Measurements from ENCODE around the gene KCNK5. TPM values are rescaled to one million over a fixed set of nuclear protein-coding genes. Genes with fewer than 3 reads are reported as not detected.

KCNK5 gene
- total RNA-seq, 1 donor from 2014 or later, result 2.6 TPM

DNA sequence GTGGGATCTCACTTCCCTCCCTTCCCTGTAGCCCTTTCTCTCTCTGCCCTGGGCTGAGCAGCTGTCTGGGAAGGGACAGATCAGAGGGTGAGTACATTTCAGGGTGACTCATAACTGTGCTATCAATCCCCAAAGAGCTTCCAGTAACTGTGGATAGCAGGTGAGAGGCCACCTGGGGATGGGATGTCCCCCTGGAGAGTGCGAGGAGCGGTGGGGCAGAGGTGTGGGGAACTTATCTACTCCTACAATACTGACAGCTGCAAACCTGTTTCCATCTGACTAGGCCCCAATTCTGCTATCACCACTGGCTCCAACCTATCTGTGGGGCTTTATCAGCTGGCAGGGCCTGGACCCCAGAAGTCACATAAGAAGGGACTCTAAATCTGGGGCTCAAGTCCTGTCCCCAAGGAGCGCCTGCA is 32.6 kb downstream of the KCNK5 start:
- H3K9me3 ChIP-seq, result no peaks in the 10 kb centered on the region
- intact Hi-C loops (cut with DNase I), result no loop called here
- TF ChIP-seq, protein P1, sequence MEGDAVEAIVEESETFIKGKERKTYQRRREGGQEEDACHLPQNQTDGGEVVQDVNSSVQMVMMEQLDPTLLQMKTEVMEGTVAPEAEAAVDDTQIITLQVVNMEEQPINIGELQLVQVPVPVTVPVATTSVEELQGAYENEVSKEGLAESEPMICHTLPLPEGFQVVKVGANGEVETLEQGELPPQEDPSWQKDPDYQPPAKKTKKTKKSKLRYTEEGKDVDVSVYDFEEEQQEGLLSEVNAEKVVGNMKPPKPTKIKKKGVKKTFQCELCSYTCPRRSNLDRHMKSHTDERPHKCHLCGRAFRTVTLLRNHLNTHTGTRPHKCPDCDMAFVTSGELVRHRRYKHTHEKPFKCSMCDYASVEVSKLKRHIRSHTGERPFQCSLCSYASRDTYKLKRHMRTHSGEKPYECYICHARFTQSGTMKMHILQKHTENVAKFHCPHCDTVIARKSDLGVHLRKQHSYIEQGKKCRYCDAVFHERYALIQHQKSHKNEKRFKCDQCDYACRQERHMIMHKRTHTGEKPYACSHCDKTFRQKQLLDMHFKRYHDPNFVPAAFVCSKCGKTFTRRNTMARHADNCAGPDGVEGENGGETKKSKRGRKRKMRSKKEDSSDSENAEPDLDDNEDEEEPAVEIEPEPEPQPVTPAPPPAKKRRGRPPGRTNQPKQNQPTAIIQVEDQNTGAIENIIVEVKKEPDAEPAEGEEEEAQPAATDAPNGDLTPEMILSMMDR (IDR thresholded peaks at IDR 0.05), result no peak
- DNase-seq (ENCODE audit: low spot score in 2 of 2), result no peak
- H3K4me3 ChIP-seq, result no peak overlapping the region
- no peaks in the 10 kb centered on the region for H3K27me3 ChIP-seq
- no peaks in the 10 kb centered on the region for H3K36me3 ChIP-seq
- H3K4me1 ChIP-seq, result no peaks in the 10 kb centered on the region
- no peak overlapping the region for H3K27ac ChIP-seq

DNA sequence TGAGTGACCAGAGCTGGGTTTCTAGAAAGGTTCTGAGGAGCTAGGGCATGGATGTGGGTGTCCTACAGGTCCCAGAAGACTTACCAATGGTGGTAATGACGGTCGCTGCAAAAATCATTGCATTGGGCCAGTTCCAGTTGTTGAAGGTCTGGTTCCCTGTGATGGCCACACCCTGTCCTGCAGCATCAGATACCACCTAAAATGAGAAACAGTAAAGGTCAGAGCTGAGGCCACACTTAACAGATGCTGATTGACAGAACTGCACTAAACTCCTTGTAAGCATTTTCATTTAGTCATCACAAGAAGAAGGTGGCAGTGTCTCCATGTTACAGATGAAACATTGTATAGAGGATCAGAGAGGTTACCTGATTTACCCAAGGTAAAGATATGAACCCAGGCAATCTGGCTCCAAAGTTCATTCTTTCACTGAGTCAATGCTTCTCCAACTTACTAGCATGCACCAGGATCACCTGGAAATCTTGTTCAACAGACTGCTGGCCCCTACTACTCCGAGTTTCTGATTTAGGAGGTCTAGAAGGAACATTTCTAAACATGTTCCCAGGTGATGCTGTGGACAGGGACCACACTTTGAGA is 33.4 kb downstream of the KCNK5 start:
- no peak for DNase-seq (ENCODE audit: low spot score in 2 of 2)
- intact Hi-C loops (cut with DNase I), result no loop called here
- H3K27me3 ChIP-seq, result no peaks in the 10 kb centered on the region
- H3K4me1 ChIP-seq, result no peaks in the 10 kb centered on the region
- no peaks in the 10 kb centered on the region for H3K36me3 ChIP-seq
- H3K4me3 ChIP-seq, result no peak overlapping the region
- TF ChIP-seq, protein P1 (IDR thresholded peaks at IDR 0.05), result no peak
- H3K9me3 ChIP-seq, result no peaks in the 10 kb centered on the region
- H3K27ac ChIP-seq, result no peak overlapping the region

DNA sequence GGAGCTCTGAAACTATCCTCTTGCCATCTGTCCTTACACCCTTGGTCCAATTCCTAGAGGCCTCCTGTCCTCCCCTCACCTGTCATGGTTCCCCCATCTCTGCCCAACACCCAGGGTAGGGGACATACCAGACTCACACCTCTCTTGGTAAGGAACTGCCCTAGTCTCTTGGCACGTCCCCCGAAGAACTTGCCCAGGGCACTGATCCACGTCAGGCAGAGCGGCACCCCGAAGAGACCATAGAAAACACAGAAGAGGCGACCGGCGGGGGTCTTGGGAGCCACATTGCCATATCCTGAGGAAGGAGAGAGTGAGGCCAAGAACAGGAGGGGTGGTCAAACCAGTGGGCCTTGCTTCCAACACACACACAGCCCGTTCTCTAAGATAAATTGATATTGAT is 34.8 kb downstream of the KCNK5 start:
- Histone ChIP-seq H3K4me1 (no peaks in the 10 kb centered on the region), H3K4me3 (no peak overlapping the region), H3K9me3 (no peaks in the 10 kb centered on the region), H3K27ac (no peak overlapping the region), H3K36me3 (no peaks in the 10 kb centered on the region), H3K27me3 (no peaks in the 10 kb centered on the region)
- TF ChIP-seq, protein P1 (IDR thresholded peaks at IDR 0.05), result no peak
- no peak for DNase-seq (ENCODE audit: low spot score in 2 of 2)
- intact Hi-C loops (cut with DNase I), result no loop called here

DNA sequence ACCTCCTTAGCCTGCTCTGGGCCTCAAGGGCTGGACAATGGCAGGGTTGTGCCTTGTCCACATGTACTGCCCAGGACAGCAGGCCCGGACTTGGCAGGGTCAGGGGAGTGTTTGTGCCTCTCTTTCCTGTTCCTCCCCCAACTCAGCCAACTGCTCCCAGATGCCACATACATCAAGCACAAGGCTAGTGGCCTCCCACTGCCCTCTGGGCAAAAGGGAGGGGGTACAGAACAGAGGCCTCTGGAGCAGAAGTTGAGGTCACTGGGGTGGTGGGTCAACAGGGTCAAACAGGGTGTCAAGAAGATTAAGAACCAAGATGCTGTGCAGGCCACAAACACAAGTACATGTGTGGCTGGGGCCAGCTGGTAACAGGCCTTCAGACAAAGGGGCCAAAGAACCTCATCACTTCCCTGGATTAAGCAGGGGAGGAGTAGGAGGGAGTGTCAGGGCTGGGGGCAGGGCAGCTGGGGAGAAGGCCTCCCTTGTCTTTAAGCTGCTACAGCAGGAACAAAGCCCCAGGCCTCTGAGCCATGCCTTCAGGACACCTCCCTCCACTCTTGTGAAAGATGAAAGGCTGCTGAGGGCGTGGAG is 36.0 kb downstream of the KCNK5 start:
- H3K4me1 ChIP-seq, result no peaks in the 10 kb centered on the region
- no peaks in the 10 kb centered on the region for H3K27me3 ChIP-seq
- no peaks in the 10 kb centered on the region for H3K9me3 ChIP-seq
- no peak for DNase-seq (ENCODE audit: low spot score in 2 of 2)
- no peak overlapping the region for H3K4me3 ChIP-seq
- TF ChIP-seq, protein P1 (IDR thresholded peaks at IDR 0.05), result no peak
- H3K36me3 ChIP-seq, result no peaks in the 10 kb centered on the region
- H3K27ac ChIP-seq, result no peak overlapping the region
- intact Hi-C loops (cut with DNase I), result no loop called here

DNA sequence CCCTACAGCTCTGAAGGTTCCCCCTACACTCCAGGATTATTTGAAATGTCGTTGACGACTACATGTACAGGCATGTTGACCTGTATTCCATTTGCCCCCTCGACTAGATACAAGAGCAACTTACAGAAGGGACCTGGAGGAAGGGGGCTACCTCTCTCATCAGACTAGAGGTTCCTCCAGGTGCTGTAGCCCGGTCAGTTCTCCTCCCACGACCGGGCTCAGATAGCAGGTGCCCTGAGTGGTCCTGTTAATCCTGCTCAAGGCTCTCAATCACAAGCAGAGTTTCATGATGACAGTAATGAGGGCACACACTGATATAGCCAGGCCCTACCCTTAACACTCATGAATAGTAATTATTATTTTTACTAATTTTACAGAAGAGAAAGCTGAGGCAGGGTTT is 36.5 kb downstream of the KCNK5 start:
- Histone ChIP-seq H3K9me3 (no peaks in the 10 kb centered on the region), H3K27me3 (no peaks in the 10 kb centered on the region), H3K4me1 (no peaks in the 10 kb centered on the region), H3K36me3 (no peaks in the 10 kb centered on the region), H3K27ac (no peak overlapping the region), H3K4me3 (no peak overlapping the region)
- intact Hi-C loops (cut with DNase I), result no loop called here
- TF ChIP-seq, protein P1 (IDR thresholded peaks at IDR 0.05), result no peak
- DNase-seq (ENCODE audit: low spot score in 2 of 2), result no peak
